ENCODE data around the gene ACTR2.

ACTR2 gene

GRCh38 chr2:65287364-65287763 lies 59.7 kb downstream of the ACTR2 start:
- no peak for ATAC-seq
- peaks cover 4% of the 10 kb centered on the region for H3K4me1 Mint-ChIP-seq

GRCh38 chr2:65291216-65292105 lies 63.8 kb downstream of the ACTR2 start:
- ATAC-seq (no peak), DNase-seq (no peak)
- Mint-ChIP-seq H3K4me1 (peaks cover 4% of the 10 kb centered on the region), H3K9me3 (no peaks in the 10 kb centered on the region), H3K4me3 (no peak overlapping the region), H3K27me3 (peaks cover 48% of the 10 kb centered on the region), H3K27ac (no peak overlapping the region)

More at GRCh38 chr2:65287364-65287763, 59.7 kb downstream of the ACTR2 start:
- H3K4me3 Mint-ChIP-seq: no peak overlapping the region
- no peaks in the 10 kb centered on the region for H3K9me3 Mint-ChIP-seq
- DNase-seq: no peak
- H3K27me3 Mint-ChIP-seq: peaks cover 8% of the 10 kb centered on the region
- no peak overlapping the region for H3K27ac Mint-ChIP-seq

GRCh38 chr2:65292106-65292400 lies 64.4 kb downstream of the ACTR2 start:
- Mint-ChIP-seq H3K9me3 (no peaks in the 10 kb centered on the region), H3K4me1 (peaks cover 6% of the 10 kb centered on the region), H3K4me3 (no peak overlapping the region), H3K27me3 (peaks cover 54% of the 10 kb centered on the region), H3K27ac (no peak overlapping the region)
- ATAC-seq (no peak), DNase-seq (no peak)

- no peaks in the 10 kb centered on the region for H3K9me3 Mint-ChIP-seq
- peaks cover 55% of the 10 kb centered on the region for H3K27me3 Mint-ChIP-seq
- DNase-seq (no peak), ATAC-seq (no peak)
- H3K4me1 Mint-ChIP-seq: peaks cover 8% of the 10 kb centered on the region
- no peak overlapping the region for H3K4me3 Mint-ChIP-seq
- H3K27ac Mint-ChIP-seq: no peak overlapping the region
Observed at GRCh38 chr2:65292461-65293011, 64.9 kb downstream of the ACTR2 start.

GRCh38 chr2:65293376-65293775 lies 65.7 kb downstream of the ACTR2 start:
- Mint-ChIP-seq H3K27me3 (peaks cover 56% of the 10 kb centered on the region), H3K9me3 (no peaks in the 10 kb centered on the region), H3K4me3 (no peak overlapping the region), H3K27ac (no peak overlapping the region), H3K4me1 (peaks cover 13% of the 10 kb centered on the region)
- ATAC-seq: no peak
- no peak for DNase-seq

GRCh38 chr2:65294136-65294535 lies 66.5 kb downstream of the ACTR2 start:
- peaks cover 58% of the 10 kb centered on the region for H3K27me3 Mint-ChIP-seq
- no peak overlapping the region for H3K4me3 Mint-ChIP-seq
- ATAC-seq: no peak
- H3K9me3 Mint-ChIP-seq: no peaks in the 10 kb centered on the region
- peaks cover 19% of the 10 kb centered on the region for H3K4me1 Mint-ChIP-seq
- no peak for DNase-seq
- H3K27ac Mint-ChIP-seq: no peak overlapping the region

- ATAC-seq (no peak), DNase-seq (no peak)
- Mint-ChIP-seq H3K27me3 (peaks cover 58% of the 10 kb centered on the region), H3K27ac (peak overlapping the region in 1 of 2 donors; percentile 4), H3K9me3 (no peaks in the 10 kb centered on the region), H3K4me3 (no peak overlapping the region), H3K4me1 (peaks cover 24% of the 10 kb centered on the region)
Observed at GRCh38 chr2:65294701-65295100, 67.1 kb downstream of the ACTR2 start.

GRCh38 chr2:65296971-65297370 lies 69.3 kb downstream of the ACTR2 start:
- Mint-ChIP-seq H3K27ac (no peak overlapping the region), H3K4me3 (no peak overlapping the region), H3K4me1 (peaks cover 47% of the 10 kb centered on the region), H3K27me3 (peaks cover 66% of the 10 kb centered on the region), H3K9me3 (no peaks in the 10 kb centered on the region)
- no peak for DNase-seq
- no peak for ATAC-seq

GRCh38 chr2:65297544-65297943 lies 69.9 kb downstream of the ACTR2 start:
- H3K4me3 Mint-ChIP-seq: no peak overlapping the region

GRCh38 chr2:65298089-65298488 lies 70.5 kb downstream of the ACTR2 start:
- no peak overlapping the region for H3K4me3 Mint-ChIP-seq
- peaks cover 71% of the 10 kb centered on the region for H3K27me3 Mint-ChIP-seq
- H3K27ac Mint-ChIP-seq: no peak overlapping the region
- peaks cover 58% of the 10 kb centered on the region for H3K4me1 Mint-ChIP-seq
- H3K9me3 Mint-ChIP-seq: no peaks in the 10 kb centered on the region
- ATAC-seq (no peak), DNase-seq (no peak)

More at GRCh38 chr2:65297544-65297943, 69.9 kb downstream of the ACTR2 start:
- DNase-seq: no peak
- Mint-ChIP-seq H3K9me3 (no peaks in the 10 kb centered on the region), H3K27ac (no peak overlapping the region), H3K4me1 (peaks cover 53% of the 10 kb centered on the region), H3K27me3 (peaks cover 71% of the 10 kb centered on the region)
- no peak for ATAC-seq

- H3K4me3 Mint-ChIP-seq: peak overlapping the region; percentile 46 to 70
- peaks cover 68% of the 10 kb centered on the region for H3K27me3 Mint-ChIP-seq
- H3K27ac Mint-ChIP-seq: peak overlapping the region; percentile 21 to 84
- ATAC-seq (peak; percentile 69), DNase-seq (peak; percentile 63 to 77)
- H3K9me3 Mint-ChIP-seq: no peaks in the 10 kb centered on the region
- peaks cover 61% of the 10 kb centered on the region for H3K4me1 Mint-ChIP-seq
Observed at GRCh38 chr2:65299246-65299645, 71.6 kb downstream of the ACTR2 start.

GRCh38 chr2:65300134-65300760 lies 72.6 kb downstream of the ACTR2 start:
- Mint-ChIP-seq H3K4me3 (peak overlapping the region; percentile 55 to 72), H3K9me3 (no peaks in the 10 kb centered on the region), H3K4me1 (peaks cover 61% of the 10 kb centered on the region), H3K27ac (peak overlapping the region in 1 of 2 donors; percentile 8), H3K27me3 (peaks cover 58% of the 10 kb centered on the region)
- no peak for DNase-seq
- no peak for ATAC-seq

- Mint-ChIP-seq H3K9me3 (no peaks in the 10 kb centered on the region), H3K27ac (peak overlapping the region; percentile 28 to 68), H3K4me3 (peak overlapping the region; percentile 55 to 72), H3K27me3 (peaks cover 50% of the 10 kb centered on the region), H3K4me1 (peaks cover 61% of the 10 kb centered on the region)
- ATAC-seq: peak; percentile 96
- peak; percentile 84 to 92 for DNase-seq
Observed at GRCh38 chr2:65300761-65301711, 73.4 kb downstream of the ACTR2 start.

GRCh38 chr2:65305934-65306333 lies 78.3 kb downstream of the ACTR2 start:
- peaks cover 28% of the 10 kb centered on the region for H3K27me3 Mint-ChIP-seq
- no peak overlapping the region for H3K4me3 Mint-ChIP-seq
- DNase-seq: no peak
- peaks cover 25% of the 10 kb centered on the region for H3K4me1 Mint-ChIP-seq
- ATAC-seq: no peak
- H3K9me3 Mint-ChIP-seq: no peaks in the 10 kb centered on the region
- H3K27ac Mint-ChIP-seq: no peak overlapping the region

GRCh38 chr2:65309699-65310098 lies 82.1 kb downstream of the ACTR2 start:
- H3K4me1 Mint-ChIP-seq: peaks cover 8% of the 10 kb centered on the region
- peak overlapping the region in 1 of 2 donors; percentile 1 for H3K27ac Mint-ChIP-seq
- DNase-seq (no peak), ATAC-seq (no peak)
- no peaks in the 10 kb centered on the region for H3K9me3 Mint-ChIP-seq
- H3K4me3 Mint-ChIP-seq: no peak overlapping the region
- H3K27me3 Mint-ChIP-seq: no peaks in the 10 kb centered on the region
